DMS79 treated with DMSO at 0.1 percent for 48 hours (cell line): ENCODE data around the gene PLA2G4A.
"Not testable (repeated sequence)": the region's sequence is repeated elsewhere in the genome, so short reads cannot be mapped to it uniquely, and the experiment has no call there.

ENCODE experiments used
- DNase-seq: peaks from one replicate; lab custom pipeline; 2025; lab: John Stamatoyannopoulos, UW

PLA2G4A gene

DNA sequence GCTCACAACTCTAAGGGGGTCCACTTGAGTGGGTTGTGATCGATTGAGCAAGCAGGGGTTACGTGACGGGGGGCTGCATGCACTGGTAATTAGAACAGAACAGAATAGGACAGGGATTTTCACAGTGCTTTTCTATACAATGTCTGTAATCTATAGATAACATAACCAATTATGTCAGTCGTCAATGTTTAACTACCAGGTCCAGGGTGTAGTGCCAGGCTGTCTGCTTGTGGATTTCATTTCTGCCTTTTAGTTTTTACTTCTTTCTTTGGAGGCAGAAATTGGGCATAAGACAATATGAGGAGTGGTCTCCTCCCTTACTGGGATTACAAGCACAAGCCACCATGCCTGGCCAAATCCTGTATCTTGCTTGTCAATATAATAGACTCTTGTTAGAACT lies 94.1 kb downstream of the PLA2G4A start:
- DNase-seq: not testable (repeated sequence)

DNA sequence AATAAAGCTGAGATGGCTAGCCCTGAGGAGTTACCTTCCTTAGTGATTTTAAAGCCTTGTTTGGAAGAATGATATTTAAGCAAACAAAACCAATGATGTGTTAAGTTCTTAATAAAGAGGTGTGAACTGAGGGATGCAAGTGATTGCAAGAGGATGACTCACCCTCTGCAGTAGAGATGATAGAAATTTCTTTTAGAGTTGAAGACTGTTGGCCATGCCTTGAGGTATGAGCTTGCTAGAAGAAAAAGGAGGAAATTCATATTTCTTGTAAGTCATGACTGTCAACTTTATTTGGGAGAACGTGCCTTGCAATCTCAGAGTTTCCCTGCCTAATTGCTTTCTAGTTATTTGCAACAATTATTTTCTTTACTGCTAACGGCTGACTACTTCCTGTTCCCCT lies 94.7 kb downstream of the PLA2G4A start:
- DNase-seq: no peak

GRCh38 chr1:186925881-186926669 lies 97.3 kb downstream of the PLA2G4A start:
- no peak for DNase-seq

DNA sequence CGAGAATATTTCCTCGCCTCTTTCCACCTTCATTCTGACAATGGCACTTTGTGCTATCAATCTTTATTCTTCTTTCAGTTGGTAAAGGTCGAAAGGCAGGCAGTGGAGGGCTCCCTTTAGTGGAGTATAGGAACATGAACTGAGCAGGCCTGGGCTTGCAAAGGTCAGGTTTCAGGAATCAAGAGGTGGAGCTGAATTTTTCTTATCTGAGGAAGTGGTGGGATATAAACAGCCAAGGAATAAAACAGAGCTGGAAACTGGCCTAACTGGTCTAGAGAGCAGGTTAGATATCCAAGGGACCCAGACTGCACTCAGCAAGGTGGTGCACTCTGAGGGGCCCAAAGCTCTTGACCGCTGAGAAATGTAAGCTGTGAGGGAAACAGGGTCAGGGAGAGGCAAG lies 99.1 kb downstream of the PLA2G4A start:
- no peak for DNase-seq

- no peak for DNase-seq
Observed at GRCh38 chr1:186930238-186930637, 101.5 kb downstream of the PLA2G4A start.

DNA sequence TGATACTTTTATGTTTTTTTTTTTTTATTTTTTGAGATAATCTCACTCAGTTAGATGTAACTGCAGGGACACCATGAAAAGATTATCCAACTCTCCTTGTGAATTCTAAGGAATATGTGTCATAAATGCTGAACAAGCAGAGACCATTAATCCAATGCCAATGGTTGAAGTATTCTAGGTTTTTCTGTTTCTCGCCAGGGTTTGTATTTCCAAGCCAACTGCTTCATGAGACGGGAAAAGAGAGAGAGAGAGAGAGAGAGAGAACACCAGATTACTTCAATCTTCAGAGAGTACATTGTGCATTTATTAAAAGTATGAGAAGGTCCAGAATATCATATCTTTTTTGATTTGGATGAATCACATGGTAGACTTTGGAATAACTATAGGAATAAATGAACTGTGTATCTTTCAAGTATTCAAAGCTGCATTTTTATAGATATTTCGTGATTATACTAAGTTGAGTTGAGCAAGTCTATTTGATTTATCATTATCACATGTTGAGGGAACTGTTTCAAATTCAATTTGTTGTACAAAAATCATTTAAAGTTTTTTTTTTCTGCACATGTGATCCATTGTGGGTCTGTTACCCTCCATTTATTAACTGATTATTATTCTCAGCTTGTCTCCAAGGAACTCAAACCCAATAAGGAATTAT lies 108.4 kb downstream of the PLA2G4A start:
- no peak for DNase-seq

DNA sequence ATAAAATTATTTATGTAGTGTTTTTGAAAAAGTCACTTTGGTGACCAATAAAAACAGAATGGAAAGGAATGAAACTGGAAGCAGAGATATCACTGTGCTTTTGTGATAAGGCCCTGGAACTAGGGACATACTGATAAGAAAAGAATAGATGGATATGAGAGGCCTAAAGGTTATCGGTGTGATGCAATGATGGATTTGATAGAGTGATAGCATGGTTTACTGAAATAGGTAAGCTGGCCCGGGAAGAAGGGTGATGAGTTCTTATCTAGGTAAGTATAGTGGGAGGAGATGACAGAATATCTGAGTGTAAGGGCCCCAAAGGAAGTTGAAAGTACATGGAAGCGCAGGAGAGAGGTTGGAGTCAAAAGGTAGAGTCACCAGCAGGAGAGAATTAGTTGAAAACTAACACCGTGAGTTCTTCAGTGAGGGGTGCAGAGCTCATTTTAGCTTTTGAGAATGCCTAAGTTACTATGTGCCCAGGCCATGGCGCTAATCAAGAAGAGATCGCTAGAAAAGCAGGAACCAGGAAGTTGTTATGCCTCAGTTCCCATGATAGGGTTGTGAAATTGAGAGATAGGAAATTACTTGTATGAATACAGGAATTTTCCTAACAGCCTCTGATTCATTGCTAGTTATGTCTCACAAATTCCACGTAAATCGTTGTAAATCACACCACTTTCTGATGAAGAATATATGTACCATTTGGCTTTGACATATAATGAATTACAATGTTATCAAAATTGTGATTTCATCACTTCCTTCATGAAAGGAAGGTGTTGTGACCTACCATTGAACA lies 115.3 kb downstream of the PLA2G4A start:
- DNase-seq: no peak

DNA sequence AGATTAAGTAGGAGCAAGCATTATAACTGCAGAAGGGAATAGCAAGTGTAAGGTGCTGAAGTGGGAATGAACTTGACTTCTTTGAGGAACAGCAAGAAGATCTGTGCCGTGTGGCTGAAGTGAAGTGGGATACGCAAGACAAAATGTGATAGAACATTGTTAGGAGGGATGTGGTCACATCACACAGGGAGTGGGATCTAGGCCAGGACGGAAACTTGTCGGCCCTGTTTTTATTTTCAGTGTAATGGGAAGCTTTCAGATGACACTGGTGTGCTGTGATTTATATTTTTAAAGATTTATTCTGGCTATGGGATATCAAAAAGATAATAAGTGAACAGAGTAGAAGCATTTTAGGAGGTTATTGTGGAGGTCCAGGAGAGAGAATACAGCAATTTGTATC lies 116.4 kb downstream of the PLA2G4A start:
- DNase-seq: no peak

DNA sequence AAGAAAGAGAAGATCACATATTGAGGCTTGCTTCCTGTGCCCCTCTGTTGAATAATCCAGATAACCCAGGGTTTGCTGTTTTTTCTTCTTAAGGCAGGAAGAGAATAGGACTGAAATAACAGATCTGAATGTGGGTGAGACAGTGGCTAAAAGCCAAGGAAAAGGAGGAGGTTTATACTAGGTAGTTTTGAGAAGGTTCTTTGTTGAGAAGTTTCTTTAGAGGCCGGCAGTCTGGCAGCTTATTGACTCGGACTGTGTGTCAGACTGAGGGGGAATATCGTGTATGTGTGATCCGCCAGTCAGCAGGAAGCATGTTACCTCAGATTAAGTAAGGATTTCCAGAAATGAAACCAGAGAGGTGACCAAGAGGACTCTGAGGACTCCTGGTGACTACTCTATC lies 119.8 kb downstream of the PLA2G4A start:
- no peak for DNase-seq

DNA sequence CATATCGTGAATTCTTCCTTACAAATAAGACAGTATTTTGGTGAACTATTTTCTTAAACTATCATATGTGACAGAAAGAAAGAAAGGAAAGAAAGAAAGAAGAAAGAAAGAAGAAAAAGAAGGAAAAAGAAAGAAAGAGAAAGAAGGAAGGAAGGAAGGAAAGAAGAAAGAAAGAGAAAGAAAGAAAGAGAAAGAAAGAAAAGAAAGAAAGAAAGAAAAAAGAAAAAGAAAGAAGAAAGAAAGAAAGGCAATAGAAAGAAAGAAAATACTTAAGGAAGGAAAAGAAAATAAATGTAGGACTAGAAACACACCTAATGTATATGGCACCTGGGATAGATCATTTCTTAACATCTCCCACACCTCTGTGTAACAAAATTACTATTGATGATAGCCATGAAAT lies 120.4 kb downstream of the PLA2G4A start:
- no peak for DNase-seq

- no peak for DNase-seq
Observed at GRCh38 chr1:186950547-186950946, 121.8 kb downstream of the PLA2G4A start.

GRCh38 chr1:186953876-186954275 lies 125.1 kb downstream of the PLA2G4A start:
- no peak for DNase-seq

DNA sequence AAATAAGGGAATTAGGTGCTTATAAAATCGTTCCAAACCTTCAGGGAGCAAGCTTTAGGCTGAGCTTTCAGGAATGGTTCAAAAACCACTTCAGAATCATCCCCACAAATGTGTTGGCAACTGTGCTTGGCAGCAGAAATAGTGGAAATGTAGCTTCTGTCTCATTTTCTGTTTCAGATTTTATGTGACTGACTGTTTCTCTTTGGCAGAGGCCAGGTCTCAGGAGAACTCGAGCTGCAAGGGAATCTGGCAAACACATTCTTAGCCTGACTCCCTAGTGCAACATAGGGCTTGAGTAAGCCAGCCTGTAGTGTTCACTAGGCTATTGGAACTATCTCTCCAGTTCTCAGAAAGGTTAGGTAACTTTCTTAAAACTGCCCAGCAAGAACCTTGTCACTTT lies 128.6 kb downstream of the PLA2G4A start:
- DNase-seq: no peak

- no peak for DNase-seq
Observed at GRCh38 chr1:186958520-186958919, 129.8 kb downstream of the PLA2G4A start.

DNA sequence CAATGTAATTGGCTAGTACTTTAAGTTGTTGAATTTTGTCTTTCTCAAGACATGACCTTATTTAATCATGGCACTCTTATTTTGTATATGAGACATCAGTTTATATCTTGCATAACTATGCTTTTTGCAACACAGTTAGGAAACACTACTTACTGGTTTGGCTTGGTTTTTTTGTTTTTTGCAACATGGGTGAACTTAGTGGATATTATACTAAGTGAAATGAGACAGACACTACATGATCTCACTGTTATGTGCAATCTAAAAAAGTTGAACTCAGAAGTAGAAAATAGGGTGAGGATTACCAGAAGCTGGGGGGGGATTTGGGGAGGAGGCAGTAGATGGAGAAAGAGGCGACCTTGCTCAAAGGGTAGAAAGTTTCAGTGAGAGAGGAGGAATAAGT lies 132.1 kb downstream of the PLA2G4A start:
- no peak for DNase-seq

DNA sequence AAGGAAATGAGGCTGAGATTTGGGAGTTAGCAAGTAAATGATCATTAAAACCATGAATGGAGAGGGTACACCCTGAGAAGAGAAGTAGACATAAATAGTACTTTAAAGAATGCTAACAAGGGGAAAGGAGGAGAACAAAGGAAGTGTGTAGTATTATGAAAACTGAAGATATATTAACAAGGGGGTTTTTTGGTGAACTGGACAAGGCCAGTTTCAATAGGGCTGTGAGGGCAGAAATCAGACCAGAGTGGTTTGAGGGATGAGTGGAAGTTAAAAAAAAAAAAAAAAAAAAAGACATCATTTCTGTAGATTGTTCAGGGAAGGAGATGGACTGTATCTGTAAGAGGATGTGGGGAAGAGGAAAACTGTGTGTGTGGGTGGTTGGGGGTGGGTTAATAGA lies 137.1 kb downstream of the PLA2G4A start:
- DNase-seq: no peak

DNA sequence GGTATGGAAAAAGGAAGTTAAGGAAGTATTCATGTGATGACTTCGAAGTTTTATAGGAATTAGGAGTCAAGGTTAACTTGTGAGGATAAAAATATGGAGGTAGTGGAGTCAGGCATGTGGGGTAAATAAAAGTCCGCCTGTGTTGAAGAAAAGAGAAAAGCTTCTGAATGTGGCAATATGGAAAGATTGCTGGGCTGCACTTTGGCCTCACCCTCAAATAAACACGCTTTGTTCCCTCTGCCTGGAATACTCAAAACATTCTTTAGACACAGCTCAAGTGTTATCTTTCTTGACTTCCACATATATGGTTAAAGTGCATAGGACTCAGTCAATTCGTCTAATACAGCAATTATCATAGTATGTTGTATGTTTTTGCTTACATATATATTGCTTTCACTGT lies 137.7 kb downstream of the PLA2G4A start:
- no peak for DNase-seq

- DNase-seq: no peak
Observed at GRCh38 chr1:186967656-186968394, 139.1 kb downstream of the PLA2G4A start.

DNA sequence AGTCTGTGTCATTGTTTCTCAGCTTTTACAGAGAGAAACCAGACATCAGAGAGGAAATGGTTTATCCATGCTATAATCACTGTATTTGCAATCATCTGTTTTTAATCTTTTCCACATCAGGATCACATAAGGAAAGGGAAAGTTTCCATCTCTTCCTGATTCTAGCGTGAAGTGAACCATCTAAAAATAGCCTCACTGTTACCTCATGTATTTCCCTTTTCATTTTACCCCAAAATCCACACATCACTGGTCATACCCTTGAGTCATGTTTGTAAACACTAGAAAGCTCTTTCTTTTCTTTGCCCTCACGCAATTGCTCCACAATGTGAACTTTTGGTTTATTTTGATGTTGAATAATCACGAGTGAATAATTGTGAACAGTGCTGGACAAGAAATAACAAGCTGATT lies 146.0 kb downstream of the PLA2G4A start:
- DNase-seq: no peak

DNA sequence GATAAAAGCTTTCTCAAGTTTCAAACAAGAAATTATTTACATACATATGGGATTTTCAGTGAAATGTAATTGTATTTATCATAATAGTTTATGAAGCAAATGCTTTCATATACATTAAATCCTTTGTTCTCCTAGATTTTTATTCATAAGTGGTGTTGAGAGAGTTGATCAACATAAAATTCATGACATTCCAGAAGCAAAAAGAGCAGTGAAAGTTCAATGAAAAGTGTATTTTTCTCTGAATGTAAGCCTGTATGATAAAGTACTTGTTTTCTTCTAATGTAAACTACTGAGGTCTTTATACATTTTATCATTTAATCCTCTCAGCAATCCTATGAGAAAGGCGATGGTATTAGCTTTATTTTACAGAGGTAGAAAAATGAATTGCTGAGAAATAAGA lies 146.5 kb downstream of the PLA2G4A start:
- no peak for DNase-seq

DNA sequence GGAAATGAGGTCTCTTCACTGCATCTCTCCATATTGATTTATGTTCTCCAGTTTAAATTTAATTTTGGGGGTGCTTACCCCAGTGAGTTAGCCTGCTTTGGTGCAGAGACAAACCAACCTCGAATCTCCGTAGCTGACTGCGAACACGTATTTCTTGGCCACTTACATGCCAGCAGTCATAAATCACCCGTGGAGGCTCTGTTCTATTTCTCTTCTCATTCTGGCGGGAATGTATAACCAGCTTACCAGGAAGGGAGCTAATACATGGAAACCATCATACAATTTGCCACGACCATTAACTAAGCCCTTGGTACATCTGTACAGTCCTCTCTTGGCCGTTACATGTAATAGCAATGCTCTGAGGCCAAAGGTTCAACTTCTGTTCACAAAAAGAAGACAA lies 148.0 kb downstream of the PLA2G4A start:
- no peak for DNase-seq

DNA sequence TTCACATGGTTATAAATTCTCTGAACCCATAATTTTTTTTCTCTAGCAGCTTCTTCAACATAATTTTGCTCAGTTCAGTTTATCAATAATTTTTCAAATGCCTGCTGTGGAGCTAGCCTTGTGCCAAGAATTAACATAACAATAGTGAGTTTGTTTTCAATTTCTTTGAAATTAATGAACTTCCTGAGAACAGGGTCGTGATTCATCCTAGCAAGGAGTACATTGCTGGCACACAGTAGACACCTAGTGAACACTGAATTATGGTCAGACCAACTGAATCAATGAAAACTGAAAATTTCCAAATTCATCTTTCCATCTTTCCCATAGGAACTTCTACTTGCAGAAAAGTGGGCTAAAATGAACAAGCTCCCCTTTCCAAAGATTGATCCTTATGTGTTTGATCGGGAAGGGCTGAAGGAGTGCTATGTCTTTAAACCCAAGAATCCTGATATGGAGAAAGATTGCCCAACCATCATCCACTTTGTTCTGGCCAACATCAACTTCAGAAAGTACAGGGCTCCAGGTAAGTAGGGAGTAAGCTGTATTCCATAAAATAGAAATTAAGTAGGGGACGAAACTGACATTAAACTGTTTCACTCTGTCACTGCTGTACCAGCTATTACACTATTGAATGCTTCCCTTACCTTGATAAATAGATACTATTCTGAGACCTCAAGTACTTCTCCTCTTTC lies 148.7 kb downstream of the PLA2G4A start:
- DNase-seq: no peak
